Measurements from ENCODE around the gene TEX11.

DNA sequence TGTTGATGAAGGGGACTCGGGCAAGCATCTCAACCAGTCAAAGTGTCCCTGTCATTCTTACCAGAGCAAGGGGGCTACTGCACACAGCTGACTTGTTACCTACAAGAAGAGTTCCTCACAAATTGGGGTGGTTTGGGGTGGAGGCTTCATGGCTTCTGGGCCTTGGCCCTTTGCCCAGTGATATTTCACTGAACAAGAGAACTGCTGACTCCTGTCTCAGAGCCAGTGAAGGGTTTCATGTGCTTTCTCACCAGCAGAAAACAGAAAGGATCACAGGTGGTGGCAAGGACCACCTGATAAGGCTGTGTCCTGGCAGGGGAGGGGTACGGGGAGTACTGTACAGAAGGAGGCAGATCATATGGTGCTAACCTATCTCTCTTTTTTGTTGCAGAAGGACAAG, 410.4 kb downstream of the TEX11 start:
- TF ChIP-seq POLR2A (IDR thresholded peaks at IDR 0.05) = no peak
- no peak for TF ChIP-seq EP300 (IDR thresholded peaks at IDR 0.05)
- TF ChIP-seq POLR2AphosphoS5 (IDR thresholded peaks at IDR 0.05) = no peak
